ENCODE results near the gene CHMP6. TPM values are rescaled to one million over a fixed set of nuclear protein-coding genes. Genes with fewer than 3 reads are reported as not detected.

The CHMP6 gene
- total and polyA plus RNA-seq, 9 of the 15 experiments (the other 6 are each of a cell fraction or from before 2014, with no cell fraction given): 0.25 to 30.4 (median 13.4) TPM

- peak; percentile 16; the same call in 1 of the 2 replicates for TF ChIP-seq ZNF407 (IDR thresholded peaks at IDR 0.05; ENCODE audit: low read depth)
- peak; percentile 76 for TF ChIP-seq BCOR (IDR thresholded peaks at IDR 0.05)
- TF ChIP-seq PRPF4 (IDR thresholded peaks at IDR 0.05; ENCODE audit: insufficient read depth, low read depth, low read length, poor library complexity, severe bottlenecking): no peak
- TF ChIP-seq TRIM24 (IDR thresholded peaks at IDR 0.05): peak; percentile 69 to 78
- no peak for TF ChIP-seq FOXJ2 (tag; IDR thresholded peaks at IDR 0.05)
- TF ChIP-seq NFRKB (IDR thresholded peaks at IDR 0.05; ENCODE audit: low read depth): peak; percentile 74
- TF ChIP-seq HLTF (IDR thresholded peaks at IDR 0.05): peak; percentile 53; the same call in 1 of the 2 replicates
- no peak for TF ChIP-seq MAFK (IDR thresholded peaks at IDR 0.05; ENCODE audit: low read length)
- TF ChIP-seq TAF15 (IDR thresholded peaks at IDR 0.05; ENCODE audit: low read depth, low read length): no peak
- TF ChIP-seq OTX1 (CRISPR knock-in tag; IDR thresholded peaks at IDR 0.05): peak; percentile 68; the same call in 1 of the 2 replicates
- 0 out of 4 replicates have a peak, but pooled peaks have one; percentile 48 to 59 for TF ChIP-seq MLLT1 (IDR thresholded peaks at IDR 0.05)
- TF ChIP-seq HDAC1 (IDR thresholded peaks at IDR 0.05): peak in 1 of 2 experiments; percentile 60; a peak in 2 of 4 replicates
- TF ChIP-seq TRIM25 (IDR thresholded peaks at IDR 0.05; ENCODE audit: borderline replicate concordance): 0 out of 2 replicates have a peak, but pooled peaks have one; percentile 30
- TF ChIP-seq ZNF41 (CRISPR knock-in tag; conservative IDR thresholded peaks at IDR 0.05): no peak
- TF ChIP-seq FOSL1 (tag; conservative IDR thresholded peaks at IDR 0.05): peak; percentile 42; the same call in 1 of the 2 replicates
- TF ChIP-seq ZNF512 (tag; IDR thresholded peaks at IDR 0.05): peak; percentile 40; the same call in 1 of the 2 replicates
Observed at GRCh38 chr17:80980397-80981061, 11.1 kb upstream of the CHMP6 start (continued).
